Left hindlimb (tissue), 1 donor: ENCODE data around the gene MTMR1.
A peak's percentile ranks its signal among the peaks of the same experiment; 100 is the strongest.

ENCODE experiments used
- DNase-seq: peaks from one replicate; pipeline ENCODE4 v3.0.0-alpha.2; 2018

Gene MTMR1

DNA sequence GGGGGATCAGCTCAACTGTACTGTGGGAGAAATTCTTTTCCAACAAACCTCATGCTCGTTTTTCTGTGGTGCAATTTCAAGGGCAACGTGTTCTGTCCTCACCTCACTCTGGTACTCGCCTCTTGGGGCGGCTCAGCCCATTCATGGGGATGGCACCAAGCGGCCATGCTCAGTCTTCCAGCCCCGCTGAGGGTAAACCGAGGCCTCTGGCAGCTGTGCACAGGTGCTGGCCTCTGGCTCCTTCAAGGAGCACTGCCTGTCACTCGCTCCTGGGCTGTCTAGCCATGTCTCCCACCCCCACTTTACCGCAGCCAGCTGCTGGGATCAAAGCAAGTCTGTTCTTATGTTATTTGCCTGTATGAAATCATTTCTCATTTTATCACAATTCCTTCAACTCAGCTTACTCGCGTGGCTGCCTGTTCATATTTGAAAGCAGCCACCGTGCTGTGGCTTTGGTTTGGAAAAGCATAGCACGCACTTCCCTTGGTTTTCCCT, 70.2 kb downstream of the MTMR1 start:
- no peak for DNase-seq

DNA sequence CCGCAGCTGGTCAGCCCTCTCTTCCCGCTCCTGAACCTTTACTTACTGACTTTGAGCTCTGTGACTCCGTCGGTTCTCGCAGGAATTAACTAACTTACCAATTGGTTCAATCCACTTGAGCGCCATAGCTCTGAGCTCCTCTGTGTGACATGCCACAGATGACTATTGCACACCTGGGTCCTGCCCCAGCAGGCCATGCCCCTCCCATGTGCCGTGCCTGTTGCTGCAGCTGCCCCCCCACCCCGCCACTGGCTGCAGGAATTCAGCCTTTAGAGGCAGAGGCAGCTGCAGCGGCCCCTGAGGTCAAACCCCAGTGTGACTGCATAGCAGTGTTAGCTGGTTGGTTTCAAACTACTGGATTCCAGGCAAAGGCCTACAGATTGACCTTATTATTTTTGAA, 70.6 kb downstream of the MTMR1 start:
- no peak for DNase-seq

DNA sequence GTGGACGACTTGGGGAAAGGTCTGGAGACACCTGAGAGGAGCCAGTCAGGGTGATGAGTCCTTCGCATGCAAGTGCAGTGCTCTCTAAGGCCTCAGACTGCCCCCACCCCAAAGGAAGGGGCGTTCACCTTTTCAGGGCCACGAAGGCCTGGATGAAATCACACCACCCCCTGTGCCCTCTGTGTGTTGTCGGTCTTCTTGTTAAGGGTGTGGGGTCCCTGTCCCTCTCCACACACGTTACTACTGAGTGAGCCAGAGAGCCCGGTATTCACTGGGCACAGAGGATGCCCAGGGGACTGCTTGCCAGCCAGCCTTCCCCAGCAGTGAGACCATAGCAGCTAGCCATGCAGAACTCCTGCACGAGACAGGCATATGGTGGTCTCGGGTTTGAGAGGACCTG, 72.0 kb downstream of the MTMR1 start:
- DNase-seq: no peak

DNA sequence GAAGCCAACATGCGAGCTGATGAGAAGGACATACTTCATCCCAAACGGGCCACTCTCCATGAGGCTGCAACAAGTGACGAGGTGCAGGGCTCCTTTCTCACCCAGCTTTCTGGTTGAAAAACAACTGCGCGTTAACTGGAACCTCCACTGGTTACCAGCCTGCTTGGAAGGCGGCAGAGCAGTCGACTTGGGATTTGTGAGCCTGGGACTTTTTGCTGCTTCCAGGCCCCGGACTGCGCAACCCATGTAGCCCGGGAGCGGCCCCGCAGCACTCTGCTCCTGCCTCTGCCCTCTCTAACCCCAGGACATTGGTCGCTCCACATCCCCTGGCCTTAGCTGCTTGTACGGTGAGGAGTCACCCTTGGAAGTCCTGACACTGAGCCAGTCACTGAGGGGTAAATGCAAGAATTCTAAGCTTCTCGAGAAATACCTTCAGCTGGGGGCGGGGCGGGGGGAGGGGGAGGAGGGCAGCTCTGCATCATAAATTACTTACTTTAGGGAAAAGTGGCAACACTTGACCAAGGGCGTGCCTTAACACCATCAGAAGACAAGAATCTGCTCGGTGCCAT, 72.7 kb downstream of the MTMR1 start:
- DNase-seq: no peak

DNA sequence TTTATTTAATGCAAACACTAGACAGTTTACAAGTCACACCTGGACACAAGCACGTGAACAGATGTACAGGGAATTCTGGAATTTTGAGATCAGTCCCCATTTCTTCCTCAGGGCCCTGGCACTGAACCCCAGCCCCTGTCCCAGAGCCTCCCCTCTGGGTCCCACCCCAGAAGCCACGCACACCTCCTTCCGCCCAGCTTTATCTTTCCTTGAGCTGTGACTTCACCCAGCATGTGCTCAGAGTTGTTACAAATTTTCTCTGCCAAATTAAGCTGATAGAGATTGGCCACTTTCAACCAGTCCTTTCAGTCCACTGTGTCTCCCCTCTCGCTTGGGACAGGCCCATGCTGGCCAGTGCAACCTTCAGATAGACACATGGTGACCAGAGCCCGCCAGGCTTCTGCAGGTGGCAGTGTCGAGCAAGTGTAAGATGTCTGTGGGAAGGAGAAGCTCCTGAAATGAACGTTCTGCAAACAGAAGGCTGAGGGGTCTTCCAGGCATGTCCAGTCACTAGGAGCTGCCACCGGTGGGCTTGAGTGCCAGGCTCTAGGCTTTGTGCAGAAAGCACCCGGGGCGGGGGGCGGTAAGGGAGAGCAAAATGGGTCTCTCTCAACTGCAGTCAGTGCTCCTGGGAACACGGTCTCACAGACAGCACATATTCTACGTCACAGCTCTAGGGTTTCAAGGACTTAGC, 73.3 kb downstream of the MTMR1 start:
- no peak for DNase-seq

DNA sequence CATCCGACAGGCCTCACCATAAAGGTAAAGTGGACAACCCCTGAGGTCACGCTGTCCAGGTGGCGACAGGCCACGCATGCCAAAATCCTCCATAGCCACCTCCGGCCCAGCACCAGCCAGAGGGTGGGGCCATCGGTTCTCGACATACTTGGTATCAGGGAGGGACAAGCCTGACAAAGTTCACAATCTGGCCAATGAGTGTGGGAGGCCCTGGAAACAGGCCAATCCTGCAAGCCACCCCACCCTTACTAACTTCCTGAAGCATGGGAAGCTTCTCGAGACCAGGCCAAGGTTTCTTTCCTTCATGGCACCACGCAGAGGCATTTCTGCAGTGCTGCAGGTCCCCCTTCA, 73.8 kb downstream of the MTMR1 start:
- DNase-seq: no peak

DNA sequence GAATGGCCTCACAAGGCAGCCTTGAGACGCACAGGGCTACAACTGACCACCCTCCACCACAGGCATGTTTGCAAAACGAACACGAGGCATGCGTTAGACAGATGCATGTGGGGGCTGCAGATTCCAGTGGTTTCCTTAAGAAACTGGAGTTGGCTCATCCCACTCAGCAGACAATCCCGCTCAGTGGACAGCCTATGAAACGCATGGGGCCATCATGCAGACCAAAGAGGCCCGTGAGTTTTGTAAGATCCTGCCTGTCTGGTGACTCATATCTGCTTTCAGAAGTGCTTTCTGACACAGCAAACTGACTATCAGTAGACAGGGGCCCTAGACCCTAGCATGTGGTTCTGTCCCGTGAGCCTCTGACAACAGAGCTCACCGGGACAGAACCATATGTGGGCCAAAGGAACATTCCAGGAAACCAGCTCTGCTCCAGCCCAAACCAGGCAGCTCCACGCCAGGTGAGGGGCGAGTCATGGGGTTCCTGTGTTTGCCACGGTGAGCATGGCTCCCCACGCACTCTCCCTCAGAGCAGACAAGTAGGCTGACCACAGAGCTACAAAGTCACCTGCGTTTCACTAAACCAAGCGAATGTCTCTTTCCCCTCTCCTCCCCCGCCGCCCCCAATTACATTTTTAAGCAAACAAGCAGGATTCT, 74.4 kb downstream of the MTMR1 start:
- DNase-seq: no peak

DNA sequence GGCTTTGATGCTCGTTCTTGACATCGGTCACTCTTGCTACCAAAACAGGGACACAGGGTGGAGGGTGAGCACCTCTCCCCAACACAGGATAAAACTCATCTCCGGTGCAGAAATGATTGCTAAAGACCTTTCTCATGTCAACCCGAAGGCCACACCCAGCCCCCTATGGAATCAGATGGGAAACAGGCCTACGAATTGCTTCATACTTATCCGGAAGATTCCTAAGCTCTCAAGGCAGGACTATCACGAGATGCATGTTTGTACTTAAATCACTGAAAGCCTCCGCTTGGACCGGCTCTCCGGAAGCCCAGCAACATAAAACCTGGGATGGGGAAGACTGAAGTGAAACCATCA, 74.9 kb downstream of the MTMR1 start:
- DNase-seq: no peak

DNA sequence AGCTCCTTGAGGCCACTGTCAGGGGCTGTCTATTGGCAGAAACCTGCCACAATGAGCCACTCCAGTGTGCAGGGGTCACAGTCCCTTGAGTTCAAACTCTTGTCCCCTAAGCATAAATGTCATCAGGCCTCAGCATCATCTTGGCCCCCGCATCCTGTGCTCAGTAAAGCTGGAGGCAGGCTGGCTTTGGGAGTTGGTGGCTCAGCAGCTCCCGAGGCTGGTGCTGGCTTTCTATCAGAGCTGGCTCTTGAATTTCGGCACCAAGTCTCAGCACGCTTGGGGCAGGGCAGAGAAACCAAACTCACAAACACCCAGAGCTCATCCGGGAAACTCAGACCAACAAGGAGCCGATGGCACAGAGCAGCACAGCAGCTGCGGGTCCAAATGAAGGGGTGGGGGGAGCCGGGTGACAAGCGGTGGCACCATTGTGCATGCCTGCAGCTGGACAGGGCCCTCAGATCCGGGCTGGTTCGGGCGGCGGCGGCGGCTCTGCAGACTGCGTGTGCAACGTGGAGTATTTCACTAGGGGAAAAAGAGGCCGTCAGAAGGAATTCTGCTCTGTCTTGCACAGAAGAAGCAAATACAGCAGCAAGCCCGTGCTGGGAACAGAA, 75.5 kb downstream of the MTMR1 start:
- no peak for DNase-seq

DNA sequence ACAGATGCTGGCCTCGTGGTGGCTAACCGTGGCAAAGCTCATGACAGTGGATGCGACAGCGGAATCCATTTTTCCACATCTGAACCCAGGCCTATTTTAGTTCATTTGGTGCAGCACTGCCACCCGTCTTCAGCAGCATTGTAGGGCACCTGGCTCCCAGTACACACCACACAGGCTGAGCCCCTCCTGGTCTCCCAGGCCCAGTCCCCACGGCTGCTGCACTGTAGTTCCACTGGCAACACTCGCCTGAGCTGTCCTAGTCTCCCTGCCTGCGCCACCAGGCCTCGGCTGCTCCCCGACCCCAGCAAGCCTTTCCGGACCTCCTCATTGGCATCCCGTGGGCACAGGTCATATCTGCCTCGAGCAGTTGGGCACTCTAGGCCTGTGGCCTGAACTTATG, 76.2 kb downstream of the MTMR1 start:
- no peak for DNase-seq

DNA sequence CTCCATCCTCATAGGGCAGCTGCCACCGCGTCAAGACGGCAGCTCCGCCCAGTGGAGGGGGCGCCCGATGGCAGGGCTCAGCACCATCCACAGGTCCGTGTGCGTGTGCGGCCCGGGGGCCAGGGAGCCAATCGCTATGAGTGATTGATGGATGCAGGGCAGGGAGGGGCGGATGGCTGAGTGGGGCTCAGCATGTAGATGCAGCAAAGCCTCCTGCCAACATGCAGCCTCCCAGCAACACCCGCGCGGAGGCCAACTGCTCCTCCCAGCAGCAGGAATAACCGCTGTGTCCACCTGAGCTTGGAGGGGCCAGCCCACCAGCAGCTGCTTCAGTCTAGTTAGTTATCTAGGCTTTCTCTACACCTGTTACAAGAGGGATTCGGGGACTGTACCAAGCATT, 77.4 kb downstream of the MTMR1 start:
- DNase-seq: no peak

DNA sequence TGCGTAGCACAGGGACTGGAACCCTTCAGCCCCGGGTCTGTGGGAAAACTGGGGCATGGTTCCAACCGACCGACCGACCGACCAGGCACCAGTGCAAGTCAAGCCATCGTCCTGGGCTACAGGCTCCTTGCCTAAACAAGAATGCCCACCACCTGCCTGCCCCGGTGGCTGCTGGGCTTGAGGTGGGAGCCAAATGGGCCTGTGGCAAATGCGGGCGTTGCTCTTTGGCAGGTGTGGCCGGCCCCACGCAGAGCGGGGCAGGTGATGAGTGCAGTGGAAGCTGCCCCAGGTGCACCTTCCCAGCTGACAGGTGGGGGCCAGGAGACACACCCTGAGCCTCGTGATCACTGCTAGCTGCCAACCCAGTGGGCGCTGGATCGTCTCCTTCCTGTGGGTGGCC, 77.9 kb downstream of the MTMR1 start:
- no peak for DNase-seq

DNA sequence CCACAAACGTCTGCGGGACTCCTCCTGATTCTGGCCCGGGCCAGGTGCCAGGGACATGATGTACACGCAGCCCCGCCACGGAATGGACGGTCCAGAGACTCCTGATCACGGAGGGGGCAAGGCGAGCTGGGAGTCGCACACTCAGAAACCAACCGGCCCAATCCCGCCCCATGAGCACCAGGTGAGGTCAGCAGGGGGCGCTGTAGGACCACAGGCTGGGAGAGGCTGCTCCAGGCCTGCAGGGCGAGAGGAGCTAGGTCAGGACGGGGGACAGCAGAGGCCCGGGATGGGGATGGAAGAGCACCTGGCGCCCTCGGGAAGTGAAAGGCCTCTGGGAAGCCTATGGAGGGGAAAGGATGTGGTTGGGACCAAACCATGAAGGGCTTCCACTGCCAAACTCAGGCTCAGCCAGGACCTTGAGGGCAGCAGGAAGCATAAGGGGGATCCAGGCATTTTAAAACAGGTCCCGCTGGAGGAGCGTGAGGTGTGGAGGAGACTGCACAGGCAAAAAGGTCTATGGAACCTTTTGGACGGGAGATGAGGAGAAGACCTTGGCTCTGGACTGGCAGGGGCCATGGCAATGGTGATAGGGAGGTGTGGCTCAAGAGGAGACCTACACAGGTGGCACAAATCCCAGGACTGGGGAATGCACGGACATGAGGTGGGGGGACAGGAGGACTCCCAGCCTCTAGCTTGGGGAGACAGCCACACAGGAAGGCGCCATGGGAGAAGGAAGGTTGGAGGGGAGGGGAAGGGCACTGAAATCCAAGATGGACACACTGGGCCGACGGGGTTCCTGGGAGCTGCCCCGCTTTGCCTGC, 79.2 kb downstream of the MTMR1 start:
- DNase-seq: peak; percentile 71

DNA sequence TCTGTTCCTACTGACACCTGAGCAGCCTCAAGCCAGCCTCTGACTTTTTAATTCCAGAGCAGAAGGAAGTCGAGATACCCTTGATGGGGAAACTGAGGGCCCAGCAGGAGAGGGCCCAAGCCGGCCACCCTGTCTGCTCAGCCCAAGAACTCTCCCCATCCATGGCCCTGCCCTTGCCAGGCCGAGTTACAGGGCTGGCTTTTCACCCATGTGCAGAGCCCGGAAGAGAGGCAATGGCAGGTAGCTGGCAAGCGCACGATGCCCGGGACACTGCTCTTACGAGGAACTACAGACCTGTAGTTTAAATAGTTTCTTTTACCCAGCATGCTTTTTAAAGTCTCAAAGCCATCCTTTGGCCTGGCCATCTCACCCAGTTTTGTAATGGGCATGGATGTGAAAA, 79.9 kb downstream of the MTMR1 start:
- no peak for DNase-seq

DNA sequence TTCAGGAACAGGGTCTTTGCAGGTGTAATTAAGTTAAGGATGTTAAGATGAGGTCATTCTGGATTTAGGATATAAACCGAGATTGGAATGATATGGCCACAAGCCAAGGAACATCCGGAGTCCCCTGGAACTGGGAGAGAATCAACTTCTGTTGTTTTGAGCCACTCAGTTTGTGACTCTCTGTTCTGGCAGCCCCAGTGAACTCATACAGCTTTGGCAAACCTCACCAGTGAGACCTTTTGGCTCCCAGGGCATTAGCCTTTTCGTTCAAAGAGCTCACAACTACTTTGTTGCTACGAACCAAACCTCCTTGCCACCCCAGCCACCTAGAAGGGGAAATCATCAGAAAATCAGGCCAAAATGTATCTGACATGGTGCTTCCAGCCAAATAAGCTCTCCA, 80.4 kb downstream of the MTMR1 start:
- no peak for DNase-seq

DNA sequence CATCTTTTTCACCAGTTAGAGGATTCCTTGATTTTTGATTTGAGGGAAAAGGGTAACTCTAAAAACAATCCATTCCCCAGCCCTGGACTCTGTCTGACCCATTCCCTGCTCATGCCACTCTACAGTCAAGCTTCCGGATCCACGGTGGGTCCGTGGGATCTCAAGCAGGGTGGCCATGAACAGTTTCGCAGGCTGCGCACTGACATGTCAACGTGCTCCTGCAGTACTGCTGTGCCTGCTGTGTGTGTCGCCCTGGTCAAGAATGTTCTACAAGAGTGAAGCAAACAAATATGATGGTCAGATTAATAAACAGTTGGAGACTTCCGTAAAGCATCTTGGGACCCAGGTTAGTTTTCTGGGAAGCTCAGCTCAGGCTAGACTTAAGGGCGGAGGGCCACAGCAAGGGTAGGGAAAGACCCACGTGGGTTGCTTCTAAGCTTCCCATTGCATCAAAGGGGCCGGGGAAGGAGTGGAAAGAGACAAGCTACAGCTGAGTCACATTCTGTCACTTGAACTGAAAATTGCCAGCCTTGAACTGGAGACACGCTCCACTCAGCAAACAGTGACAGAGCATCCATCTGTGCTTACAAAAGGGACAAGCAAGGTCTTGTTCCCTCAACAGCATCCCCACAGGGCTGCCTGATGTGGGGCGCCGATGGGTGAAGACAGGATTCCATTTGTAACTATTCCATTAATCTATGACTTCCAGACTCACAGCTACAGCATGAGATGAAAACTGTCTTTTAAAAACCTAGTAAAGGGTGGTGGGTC, 81.8 kb downstream of the MTMR1 start:
- no peak for DNase-seq

DNA sequence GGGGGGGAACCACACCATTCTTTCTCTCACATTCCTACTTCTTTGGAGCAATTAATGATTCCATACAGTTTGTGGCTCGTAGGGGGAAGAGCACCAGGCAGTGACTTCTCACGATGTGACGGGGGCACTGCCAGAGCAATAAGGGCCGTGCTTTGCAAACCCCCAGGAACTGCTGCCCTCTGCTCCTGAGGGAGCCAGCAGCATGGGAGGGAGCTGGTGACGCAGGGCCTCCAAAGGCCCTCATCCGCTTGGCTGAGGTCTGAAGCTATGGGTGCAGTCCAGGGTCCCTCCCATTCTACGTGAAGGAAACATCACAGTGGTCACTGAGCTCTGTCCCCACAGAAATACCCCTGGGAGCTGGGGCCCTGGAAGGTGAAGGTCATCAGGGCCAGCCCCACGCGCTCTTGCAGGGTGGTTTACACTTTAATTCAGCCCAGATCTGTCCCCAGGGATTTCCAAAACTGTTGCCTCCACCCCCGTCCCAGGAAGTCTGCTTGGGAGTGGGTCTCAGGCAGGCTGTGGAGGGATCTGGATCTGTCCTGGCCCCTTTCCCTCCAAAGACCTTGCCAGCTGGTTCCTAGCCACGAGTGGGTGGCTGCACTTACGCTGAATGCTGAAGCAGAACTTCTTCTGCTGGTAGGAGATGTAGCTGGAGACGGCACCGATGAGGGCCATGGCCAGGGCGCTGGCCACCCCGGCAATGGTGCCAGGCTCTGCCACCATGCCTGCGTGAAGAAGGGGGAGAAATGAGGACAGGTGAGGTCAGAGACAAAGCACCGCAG, 82.6 kb downstream of the MTMR1 start:
- DNase-seq: no peak

DNA sequence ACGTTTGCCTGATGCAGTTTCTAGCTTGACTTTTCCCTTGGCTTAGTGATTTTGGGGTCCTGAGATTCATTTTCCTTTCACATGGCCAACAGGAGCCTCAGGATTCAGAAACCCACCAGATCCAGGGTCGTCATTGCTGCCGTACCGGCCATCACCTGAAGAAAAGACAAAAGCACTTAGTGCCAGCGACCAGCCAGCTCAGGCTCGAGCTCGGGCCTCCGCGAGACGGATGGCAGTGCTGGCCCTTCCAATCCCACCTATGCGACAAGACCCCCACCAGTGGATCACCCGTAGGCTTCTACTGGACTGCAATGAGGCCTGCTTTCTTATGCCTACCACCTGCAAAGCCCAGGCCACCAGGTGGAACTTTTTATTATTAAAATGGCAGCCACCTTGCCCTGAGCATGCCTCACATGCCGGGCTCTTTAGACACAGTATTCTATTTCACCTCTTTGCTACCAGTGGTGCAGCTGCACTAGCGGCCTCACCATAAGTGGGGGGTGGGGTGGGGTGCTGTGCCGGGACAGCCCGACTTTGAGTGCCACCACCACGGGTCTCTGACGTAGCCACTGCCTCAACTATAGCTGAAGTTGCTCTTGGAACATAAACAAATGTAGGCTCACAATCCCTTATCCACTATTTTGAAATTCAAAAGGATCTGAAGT, 84.3 kb downstream of the MTMR1 start:
- DNase-seq: no peak

DNA sequence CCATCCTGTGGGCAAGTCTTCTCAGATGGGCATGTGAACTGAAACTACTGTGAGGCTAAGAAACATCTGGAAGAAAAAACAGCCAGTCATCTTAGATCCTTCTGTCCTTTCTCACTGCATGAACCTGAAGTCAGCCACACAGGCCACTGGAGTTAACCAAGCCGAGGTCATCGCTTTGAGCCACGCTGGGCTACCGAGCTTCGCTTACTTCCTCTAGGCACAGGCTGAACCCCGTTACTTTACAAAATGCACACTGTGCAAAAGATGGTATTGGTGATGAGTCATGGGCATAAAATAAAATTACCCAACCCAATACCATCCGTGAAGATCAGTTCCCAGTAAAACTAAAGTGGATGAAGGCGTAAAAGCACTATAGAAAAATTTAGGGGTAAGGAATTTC, 86.2 kb downstream of the MTMR1 start:
- DNase-seq: no peak

DNA sequence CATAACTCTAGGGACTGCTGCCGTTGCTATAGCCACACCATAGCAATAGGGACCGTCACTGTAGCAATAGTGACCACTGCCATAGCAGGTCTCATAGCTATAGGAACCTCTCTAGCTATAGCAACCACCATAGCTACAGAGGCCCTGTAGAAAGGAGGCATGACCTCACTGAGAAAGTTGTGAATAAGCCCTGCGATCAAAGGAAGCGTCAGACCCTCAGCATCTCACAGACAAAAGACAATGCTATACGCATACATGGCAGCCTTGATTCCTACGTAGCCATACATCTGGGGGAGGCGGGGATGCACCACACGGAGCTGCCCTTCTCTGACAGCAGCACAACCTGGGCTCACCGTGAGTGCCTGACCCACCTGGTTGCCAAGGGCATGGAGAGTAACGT, 88.5 kb downstream of the MTMR1 start:
- no peak for DNase-seq

DNA sequence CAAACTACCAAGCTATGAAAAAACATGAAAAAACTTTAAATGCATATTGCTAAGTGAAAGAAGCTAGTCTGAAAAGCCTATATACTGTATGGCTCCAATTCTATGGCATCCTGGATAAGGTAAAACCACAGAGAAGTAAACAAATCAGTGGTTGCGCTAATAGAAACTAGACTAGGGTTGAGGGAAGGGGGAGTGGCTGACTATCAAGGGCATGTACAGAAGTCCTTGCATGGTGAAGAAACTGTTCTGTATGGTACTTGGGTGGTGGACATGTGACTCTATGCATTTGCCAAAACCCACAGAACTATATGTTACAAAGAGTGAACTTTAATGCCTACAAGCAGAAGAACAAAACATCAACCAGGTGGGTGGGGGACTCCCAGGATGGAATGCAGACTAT, 96.8 kb downstream of the MTMR1 start:
- DNase-seq: no peak
